Colonic mucosa (tissue), 4 donors: ENCODE measurements around the gene ASB5. TPM values are rescaled to one million over a fixed set of nuclear protein-coding genes. Genes with fewer than 3 reads are reported as not detected.

Source experiments
- DNase-seq: peaks from one replicate; pipeline ENCODE4 v3.0.0-alpha.2; 2020
- H3K27ac ChIP-seq: fragments of 200-600 bp; one replicate; pipeline ENCODE4 v1.8.0; 2021
- H3K27me3 ChIP-seq: fragments of 200-600 bp; one replicate; pipeline ENCODE4 v1.8.0; 2021
- H3K36me3 ChIP-seq: fragments of 200-600 bp; one replicate; pipeline ENCODE4 v1.8.0; 2021
- H3K4me1 ChIP-seq: fragments of 200-600 bp; one replicate; pipeline ENCODE4 v1.8.0; 2021; ENCODE audit warnings: mild to moderate bottlenecking
- H3K4me3 ChIP-seq: fragments of 200-600 bp; one replicate; pipeline ENCODE4 v1.8.0; 2021
- H3K9ac ChIP-seq, 2 donors: one replicate each; pipeline ENCODE4 v1.7.0; 2013; ENCODE audit warnings: control low read depth in 2 of 2, low read depth in 2 of 2, low read length in 2 of 2
- H3K9me3 ChIP-seq: fragments of 200-600 bp; one replicate; pipeline ENCODE4 v1.8.0; 2021
- CTCF ChIP-seq: fragments of 200-600 bp; IDR thresholded peaks from one replicate; pipeline ENCODE4 v1.8.0; 2022; ENCODE audit warnings: antibody characterized with exemption, mild to moderate bottlenecking
- intact Hi-C: fragments of 100-400 bp; cut with DNase I; formaldehyde crosslinking; loops from one replicate; pipeline ENCODE4 v1.14.1; 2022
- total RNA-seq, 2 donors: library from RNA; stranded (reverse); fragmentation: NEBNext Ultra II Directional in 1 of 2; extraction: Animal tissue kit (Norgen Biotek cat#: 25700) in 1 of 2; gene quantifications; one replicate each; pipeline ENCODE4 v1.2.1, GENCODE V29; 2021
- donor health status: healthy.
- donor health status: DM: no; HTN: no; CAD: no.
- donor health status: DM: no; HTN: no; CAD: no.

The ASB5 gene
- total RNA-seq, 2 donors from 2014 or later = 1.7 TPM; not detected in 1

- no peak for DNase-seq
- Histone ChIP-seq H3K9me3 (no peaks in the 10 kb centered on the region), H3K9ac (no peak overlapping the region), H3K27me3 (no peaks in the 10 kb centered on the region), H3K27ac (no peak overlapping the region), H3K36me3 (no peaks in the 10 kb centered on the region), H3K4me3 (no peak overlapping the region), H3K4me1 (no peaks in the 10 kb centered on the region)
- intact Hi-C loops = no loop called here
- TF ChIP-seq CTCF = no peak
Measured at GRCh38 chr4:176271749-176272148, 2.7 kb upstream of the ASB5 start.

- intact Hi-C loops = no loop called here
- no peak for DNase-seq
- Histone ChIP-seq H3K27ac (no peak overlapping the region), H3K9me3 (no peaks in the 10 kb centered on the region), H3K4me1 (no peaks in the 10 kb centered on the region), H3K4me3 (no peak overlapping the region), H3K9ac (no peak overlapping the region), H3K36me3 (no peaks in the 10 kb centered on the region), H3K27me3 (no peaks in the 10 kb centered on the region)
- no peak for TF ChIP-seq CTCF
Measured at GRCh38 chr4:176270669-176271068, 1.6 kb upstream of the ASB5 start.

DNA sequence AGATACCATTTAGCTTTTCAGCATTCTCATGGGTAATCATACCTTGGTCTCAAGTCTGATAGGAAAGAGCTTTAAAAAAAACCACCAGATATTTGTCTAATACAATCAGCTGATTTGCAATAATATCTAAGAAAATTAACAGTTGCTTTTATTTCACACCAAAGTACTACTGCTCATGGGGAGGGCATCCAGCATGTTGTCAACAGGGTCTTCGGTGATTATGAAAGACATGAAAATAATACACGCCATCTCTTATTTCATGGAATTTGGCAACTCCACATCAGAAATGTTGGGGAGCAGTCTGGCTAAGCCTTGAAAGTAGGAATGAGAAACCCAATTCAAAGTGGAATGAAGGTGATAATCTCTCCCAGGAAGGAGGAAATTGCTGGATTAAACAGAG, 3.0 kb downstream of the ASB5 start:
- Histone ChIP-seq H3K9me3 (no peaks in the 10 kb centered on the region), H3K4me3 (no peak overlapping the region), H3K27me3 (no peaks in the 10 kb centered on the region), H3K4me1 (no peaks in the 10 kb centered on the region), H3K9ac (no peak overlapping the region), H3K27ac (no peak overlapping the region), H3K36me3 (no peaks in the 10 kb centered on the region)
- intact Hi-C loops = no loop called here
- TF ChIP-seq CTCF = no peak
- no peak for DNase-seq

DNA sequence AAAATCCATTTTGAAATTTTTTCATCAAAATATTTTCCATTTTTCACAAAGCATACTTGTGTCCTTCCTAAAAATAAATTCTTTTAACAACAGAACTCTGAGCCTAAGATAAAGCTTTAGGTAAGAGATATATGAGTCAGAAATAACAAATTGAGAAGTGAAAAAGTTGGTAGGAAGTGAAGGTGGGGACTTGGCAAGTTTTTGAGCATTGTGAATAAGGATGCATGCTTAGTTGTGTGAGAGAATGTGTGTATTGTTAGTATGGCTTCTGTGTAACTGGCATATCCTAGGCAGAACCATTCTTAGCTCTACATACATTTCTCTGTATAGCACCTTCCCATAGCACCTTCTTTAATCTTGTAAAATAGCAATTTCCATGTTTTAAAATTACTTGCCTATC, 6.8 kb downstream of the ASB5 start:
- Histone ChIP-seq H3K4me3 (no peak overlapping the region), H3K4me1 (no peaks in the 10 kb centered on the region), H3K9me3 (no peaks in the 10 kb centered on the region), H3K27me3 (no peaks in the 10 kb centered on the region), H3K27ac (no peak overlapping the region), H3K36me3 (no peaks in the 10 kb centered on the region), H3K9ac (no peak overlapping the region)
- no peak for DNase-seq
- intact Hi-C loops = no loop called here
- TF ChIP-seq CTCF = no peak

DNA sequence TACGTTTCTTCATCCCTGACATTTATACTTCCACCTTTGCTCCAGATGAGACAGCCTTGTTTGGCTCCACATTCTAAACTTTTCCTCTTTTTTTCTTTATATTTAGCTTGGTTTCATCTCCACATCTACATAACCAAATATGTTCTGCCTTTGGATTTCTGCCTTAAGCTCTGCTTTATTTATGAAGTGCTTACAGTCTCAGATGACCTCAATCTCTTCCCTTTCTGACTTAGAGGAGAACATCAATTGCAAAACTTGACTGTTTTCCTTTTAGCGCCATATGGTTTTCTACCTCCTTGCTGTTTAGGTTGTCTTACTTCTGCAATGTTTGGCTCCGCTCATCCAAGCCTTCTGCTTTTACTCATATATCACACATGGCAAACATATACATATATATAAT, 7.5 kb downstream of the ASB5 start:
- DNase-seq = no peak
- intact Hi-C loops = no loop called here

More for the DNA sequence above, 7.5 kb downstream of the ASB5 start:
- no peak for TF ChIP-seq CTCF
- Histone ChIP-seq H3K4me3 (no peak overlapping the region), H3K27me3 (no peaks in the 10 kb centered on the region), H3K36me3 (no peaks in the 10 kb centered on the region), H3K4me1 (no peaks in the 10 kb centered on the region), H3K9me3 (no peaks in the 10 kb centered on the region), H3K27ac (no peak overlapping the region), H3K9ac (no peak overlapping the region)
